Fibroblast of villous mesenchyme (primary cell): ENCODE results near the gene KLHL30. TPM values are rescaled to one million over a fixed set of nuclear protein-coding genes. Genes with fewer than 3 reads are reported as not detected.
A peak's percentile ranks its signal among the peaks of the same experiment; 100 is the strongest.

Experiments
- DNase-seq: peaks from one replicate; pipeline ENCODE4 v3.0.0-alpha.2; 2010; ENCODE audit warnings: low read depth
- H3K4me3 ChIP-seq: 2 replicates; pipeline ENCODE4 v1.5.1; 2011; ENCODE audit warnings: low read depth, mild to moderate bottlenecking, low read length
- CTCF ChIP-seq: IDR thresholded peaks from 2 replicates; pipeline ENCODE4 v1.5.1; 2012; ENCODE audit warnings: low read depth, mild to moderate bottlenecking, low read length; ENCODE audit not compliant: insufficient read depth
- total RNA-seq: library from RNA; depleted of rRNA; stranded (reverse); fragments of >200 nt; gene quantifications from 2 replicates; pipeline ENCODE4 v1.2.3, GENCODE V29; 2012

KLHL30 gene
- total RNA-seq, 1 donor: 0.43 TPM

DNA sequence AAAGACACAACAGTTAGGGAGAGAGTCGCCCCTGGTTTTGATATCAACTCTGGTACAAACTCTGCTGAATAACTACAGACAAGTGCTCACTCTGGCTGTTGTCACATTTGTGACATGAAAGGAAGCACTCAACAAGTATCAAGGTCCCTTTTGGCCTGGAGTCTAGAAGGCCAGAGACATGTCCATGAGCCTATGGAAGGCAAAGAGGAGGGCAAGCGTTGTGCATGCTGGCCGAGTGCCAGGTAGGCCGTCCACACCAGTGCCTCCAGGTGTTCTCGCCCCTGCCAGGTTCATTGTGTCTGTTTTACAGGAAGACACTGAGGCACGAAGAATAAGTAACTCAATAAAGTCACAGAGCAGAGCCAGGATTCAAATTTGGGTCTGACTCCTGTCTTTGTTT, 43.9 kb downstream of the KLHL30 start:
- H3K4me3 ChIP-seq: no peak overlapping the region
- no peak for DNase-seq
- no peak for TF ChIP-seq CTCF

DNA sequence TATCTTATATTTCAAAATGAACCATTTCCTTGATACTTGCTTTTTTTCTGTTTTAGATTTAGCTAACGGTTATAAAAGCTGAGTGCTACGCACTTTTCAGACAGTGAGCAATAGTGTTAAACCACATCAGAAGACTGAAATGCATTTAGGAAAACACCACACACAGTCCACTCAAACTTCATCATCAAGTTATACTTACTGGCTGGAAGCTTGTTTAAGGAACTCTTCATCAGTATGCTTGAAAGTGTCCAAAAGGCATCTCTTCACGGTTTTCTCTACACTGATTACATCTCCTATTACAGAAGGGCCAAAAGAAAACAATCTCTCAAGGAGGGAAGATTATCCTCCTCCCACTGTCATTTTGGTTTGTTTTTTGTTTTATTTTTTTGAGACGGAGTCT, 45.4 kb downstream of the KLHL30 start:
- TF ChIP-seq CTCF: no peak
- H3K4me3 ChIP-seq: no peak overlapping the region
- peak; percentile 14 for DNase-seq

DNA sequence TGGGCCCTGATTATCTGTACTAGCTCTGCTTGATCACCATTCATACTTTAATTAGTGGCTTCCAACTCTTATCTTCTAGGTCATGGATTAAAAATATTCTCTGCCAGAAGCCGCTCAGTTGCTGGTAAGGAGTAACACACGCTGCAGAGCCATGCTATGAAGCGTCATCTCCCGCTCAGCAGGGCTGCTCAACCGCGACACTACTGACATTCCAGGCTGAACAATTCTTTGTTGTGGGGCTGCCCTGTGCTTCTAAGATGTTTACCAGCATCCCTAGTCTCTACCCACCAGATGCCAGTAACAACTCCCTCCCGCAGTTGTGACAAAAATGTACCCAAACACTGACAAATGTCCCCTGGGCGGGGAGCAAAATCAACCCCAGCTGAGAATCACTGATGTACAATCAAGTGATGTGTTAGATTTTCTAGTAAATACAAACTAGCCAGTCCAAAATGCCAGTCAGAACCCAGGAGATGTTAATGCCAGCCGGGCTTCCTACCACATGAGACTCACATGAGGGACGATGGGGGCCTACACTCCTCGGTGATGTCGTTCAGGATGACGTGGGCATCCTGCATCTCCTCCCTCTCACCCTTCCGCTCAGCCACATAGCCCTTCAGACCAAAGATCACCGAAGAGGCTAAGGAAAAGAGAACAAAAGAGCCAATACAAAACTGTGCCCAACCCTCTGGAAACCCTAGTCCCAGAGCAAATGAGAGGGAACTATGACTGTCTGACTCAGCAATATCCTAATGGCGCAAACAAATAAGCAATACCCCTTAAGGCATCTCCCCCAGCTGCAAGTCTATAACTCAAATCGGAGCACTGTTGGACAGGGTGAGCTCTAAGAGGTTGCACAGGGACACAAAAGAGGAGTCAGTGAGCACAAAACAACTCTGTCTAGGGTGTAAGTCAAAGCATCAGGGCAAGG, 49.4 kb downstream of the KLHL30 start:
- DNase-seq: no peak
- no peak overlapping the region for H3K4me3 ChIP-seq
- no peak for TF ChIP-seq CTCF

- TF ChIP-seq CTCF: no peak
- DNase-seq: no peak
- H3K4me3 ChIP-seq: no peak overlapping the region
Measured at GRCh38 chr2:238190445-238190844, 52.0 kb downstream of the KLHL30 start.

Other genes with a start within 250 kb of the KLHL30 start
- gene UBE2F, start 171.7 kb upstream of the KLHL30 start, total RNA-seq: 49.3 and 81.6 TPM in 2 replicates
- gene SCLY, start 77.7 kb upstream of the KLHL30 start, total RNA-seq: 12.6 and 18.6 TPM in 2 replicates
- gene ESPNL, start 38.3 kb upstream of the KLHL30 start, total RNA-seq: 1.3 and 4.2 TPM in 2 replicates
- gene ERFE, start 20.3 kb downstream of the KLHL30 start, total RNA-seq: 0.86 and 2.9 TPM in 2 replicates
- gene ILKAP, start 65.0 kb downstream of the KLHL30 start, total RNA-seq: 21.6 and 22.5 TPM in 2 replicates
- gene HES6, start 101.4 kb downstream of the KLHL30 start, total RNA-seq: 2.2 and 6.1 TPM in 2 replicates
- gene PER2, start 149.9 kb downstream of the KLHL30 start, total RNA-seq: 4.3 and 4.5 TPM in 2 replicates
- gene TRAF3IP1, start 181.8 kb downstream of the KLHL30 start, total RNA-seq: 7.8 and 8.4 TPM in 2 replicates